A673 (cell line): ENCODE results near the gene FBXL13. TPM values are rescaled to one million over a fixed set of nuclear protein-coding genes. Genes with fewer than 3 reads are reported as not detected.

Experiments
- BruUV-seq: library from RNA; stranded (reverse); fragments of 400-500 nt; replicated peaks from 2 replicates; lab custom pipeline; 2021; lab: Mats Ljungman, UMichigan
- CTCF ChIA-PET: fragments of 300-600 bp; sonication (Branson Sonifier 250); formaldehyde crosslinking; loops from one replicate; lab custom pipeline; 2022; ENCODE audit warnings: antibody characterized with exemption; lab: Charles Lee
- POLR2A ChIA-PET: fragments of 300-600 bp; sonication (Branson Sonifier 250); formaldehyde crosslinking; loops from one replicate; lab custom pipeline; 2022; ENCODE audit warnings: antibody characterized with exemption; ENCODE audit not compliant: low non-redundant PET; lab: Charles Lee
- DNase-seq: peaks from one replicate; pipeline ENCODE4 v3.0.0-alpha.2; 2015; ENCODE audit warnings: low spot score
- H3K27ac ChIP-seq: fragments of 200-600 bp; sonication (generic); 2 replicates; pipeline ENCODE4 v1.5.1; 2016; ENCODE audit warnings: mixed run types, low read depth, mild to moderate bottlenecking, mixed read lengths, antibody characterized with exemption, low read length; ENCODE audit not compliant: poor library complexity, severe bottlenecking
- H3K27me3 ChIP-seq: fragments of 200-600 bp; sonication (generic); replicated peaks from 2 replicates; pipeline ENCODE4 v1.6.1; 2017; ENCODE audit warnings: mixed run types, low read depth, mild to moderate bottlenecking, mixed read lengths, antibody characterized with exemption, low read length; ENCODE audit not compliant: insufficient read depth, poor library complexity
- H3K36me3 ChIP-seq: fragments of 200-600 bp; sonication (generic); 2 replicates; pipeline ENCODE4 v1.6.1; 2016; ENCODE audit warnings: mixed run types, mild to moderate bottlenecking, mixed read lengths, antibody characterized with exemption, low read length; ENCODE audit not compliant: insufficient read depth, poor library complexity, severe bottlenecking
- H3K4me1 ChIP-seq: fragments of 200-600 bp; sonication (generic); 2 replicates; pipeline ENCODE4 v1.6.1; 2017; ENCODE audit warnings: mixed run types, mild to moderate bottlenecking, mixed read lengths, antibody characterized with exemption, low read length; ENCODE audit not compliant: insufficient read depth, poor library complexity, severe bottlenecking
- H3K4me3 ChIP-seq: fragments of 200-600 bp; sonication (generic); 2 replicates; pipeline ENCODE4 v1.5.1; 2016; ENCODE audit warnings: low read depth, mixed run types, mild to moderate bottlenecking, mixed read lengths, low read length; ENCODE audit not compliant: poor library complexity, severe bottlenecking
- H3K9me3 ChIP-seq: fragments of 200-600 bp; sonication (generic); 2 replicates; pipeline ENCODE4 v1.6.1; 2016; ENCODE audit warnings: mixed run types, low read depth, mild to moderate bottlenecking, mixed read lengths, antibody characterized with exemption, low read length; ENCODE audit not compliant: poor library complexity, severe bottlenecking
- CTCF ChIP-seq: fragments of 300-800, 200-600 bp; sonication (generic); conservative IDR thresholded peaks from 2 replicates; pipeline ENCODE4 v1.5.1; 2017; ENCODE audit warnings: low read depth, mild to moderate bottlenecking, antibody characterized with exemption, low read length, moderate library complexity, mixed read lengths
- EZH2 ChIP-seq: fragments of 200-600 bp; sonication (generic); IDR thresholded peaks from 2 replicates; pipeline ENCODE4 v1.6.1; 2017; ENCODE audit warnings: borderline replicate concordance, low read depth, mild to moderate bottlenecking, mixed read lengths, antibody characterized with exemption, low read length; ENCODE audit not compliant: poor library complexity, severe bottlenecking
- intact Hi-C: fragments of 100-400 bp; cut with micrococcal nuclease; formaldehyde crosslinking; loops from one replicate; pipeline ENCODE4 v1.10.0; 2022; ENCODE audit not compliant: unreplicated experiment
- total RNA-seq: library from RNA; stranded (reverse); gene quantifications from 2 replicates; pipeline ENCODE4 v1.2.3, GENCODE V29; 2021

FBXL13 gene
- total RNA-seq, 1 experiment from 2014 or later = 0.37 TPM

- no peak for TF ChIP-seq EZH2
- no peak overlapping the region for H3K27ac ChIP-seq
- no TSS peak for BruUV-seq
- peak; percentile 35 for DNase-seq
- no peak overlapping the region for H3K4me3 ChIP-seq
- H3K36me3 ChIP-seq = no peaks in the 10 kb centered on the region
- ChIA-PET POLR2A (no interaction called here), CTCF (no interaction called here)
- intact Hi-C loops = loop anchor here (5.0 kb wide), 1 partner anchor 34 kb away; no protein-coding TSS in a partner anchor
- no peaks in the 10 kb centered on the region for H3K27me3 ChIP-seq
- no peaks in the 10 kb centered on the region for H3K9me3 ChIP-seq
- H3K4me1 ChIP-seq = peaks cover 21% of the 10 kb centered on the region
Measured at GRCh38 chr7:102837802-102838201, 236.8 kb downstream of the FBXL13 start.

- DNase-seq = no peak
- TF ChIP-seq EZH2 = no peak
- TF ChIP-seq CTCF = no peak
Measured at GRCh38 chr7:102836977-102837376, 237.6 kb downstream of the FBXL13 start.

GRCh38 chr7:102836191-102836919 is 238.2 kb downstream of the FBXL13 start:
- H3K27ac ChIP-seq = no peak overlapping the region
- H3K9me3 ChIP-seq = no peaks in the 10 kb centered on the region
- H3K4me1 ChIP-seq = peaks cover 21% of the 10 kb centered on the region
- TF ChIP-seq CTCF = no peak
- TF ChIP-seq EZH2 = no peak
- H3K36me3 ChIP-seq = no peaks in the 10 kb centered on the region
- intact Hi-C loops = loop anchor here (5.0 kb wide), 1 partner anchor 36 kb away; no protein-coding TSS in a partner anchor
- CTCF ChIA-PET = no interaction called here
- POLR2A ChIA-PET = no interaction called here
- no peaks in the 10 kb centered on the region for H3K27me3 ChIP-seq
- H3K4me3 ChIP-seq = no peak overlapping the region
- BruUV-seq = no TSS peak
- DNase-seq = peak; percentile 87

More at GRCh38 chr7:102836977-102837376, 237.6 kb downstream of the FBXL13 start:
- Histone ChIP-seq H3K27ac (no peak overlapping the region), H3K9me3 (no peaks in the 10 kb centered on the region), H3K27me3 (no peaks in the 10 kb centered on the region), H3K36me3 (no peaks in the 10 kb centered on the region), H3K4me3 (no peak overlapping the region), H3K4me1 (peaks cover 21% of the 10 kb centered on the region)
- intact Hi-C loops = loop anchor here (5.0 kb wide), 1 partner anchor 35 kb away; no protein-coding TSS in a partner anchor
- ChIA-PET POLR2A (no interaction called here), CTCF (no interaction called here)
- BruUV-seq = no TSS peak
